ENCODE results near the gene DCTPP1. TPM values are rescaled to one million over a fixed set of nuclear protein-coding genes. Genes with fewer than 3 reads are reported as not detected.

DCTPP1 gene
- total and polyA plus RNA-seq, 2 of the 13 experiments (the other 11 are each of a cell fraction or from before 2014, with no cell fraction given): 54.8 to 74.4 TPM

DNA sequence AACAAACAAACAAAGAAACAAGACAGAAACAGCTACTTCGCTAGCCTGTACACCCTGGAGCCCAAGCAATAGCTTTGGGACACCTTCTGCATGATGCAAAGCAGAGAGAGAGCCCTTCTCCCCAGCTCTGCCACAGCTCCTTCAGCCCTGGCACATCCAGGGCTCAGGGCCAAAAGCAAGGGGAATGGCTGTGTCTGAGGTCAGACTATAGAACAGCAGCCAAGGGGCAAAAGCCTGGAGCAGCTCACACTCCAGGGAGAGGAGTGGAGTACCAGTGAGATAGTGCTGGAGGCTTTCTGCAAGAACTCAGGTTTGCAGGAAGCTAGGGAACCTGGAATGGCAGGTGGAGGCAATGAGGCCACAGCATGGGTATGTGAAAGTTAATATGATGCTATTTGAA lies 27.4 kb upstream of the DCTPP1 start (continued):
- TF ChIP-seq, protein P1, sequence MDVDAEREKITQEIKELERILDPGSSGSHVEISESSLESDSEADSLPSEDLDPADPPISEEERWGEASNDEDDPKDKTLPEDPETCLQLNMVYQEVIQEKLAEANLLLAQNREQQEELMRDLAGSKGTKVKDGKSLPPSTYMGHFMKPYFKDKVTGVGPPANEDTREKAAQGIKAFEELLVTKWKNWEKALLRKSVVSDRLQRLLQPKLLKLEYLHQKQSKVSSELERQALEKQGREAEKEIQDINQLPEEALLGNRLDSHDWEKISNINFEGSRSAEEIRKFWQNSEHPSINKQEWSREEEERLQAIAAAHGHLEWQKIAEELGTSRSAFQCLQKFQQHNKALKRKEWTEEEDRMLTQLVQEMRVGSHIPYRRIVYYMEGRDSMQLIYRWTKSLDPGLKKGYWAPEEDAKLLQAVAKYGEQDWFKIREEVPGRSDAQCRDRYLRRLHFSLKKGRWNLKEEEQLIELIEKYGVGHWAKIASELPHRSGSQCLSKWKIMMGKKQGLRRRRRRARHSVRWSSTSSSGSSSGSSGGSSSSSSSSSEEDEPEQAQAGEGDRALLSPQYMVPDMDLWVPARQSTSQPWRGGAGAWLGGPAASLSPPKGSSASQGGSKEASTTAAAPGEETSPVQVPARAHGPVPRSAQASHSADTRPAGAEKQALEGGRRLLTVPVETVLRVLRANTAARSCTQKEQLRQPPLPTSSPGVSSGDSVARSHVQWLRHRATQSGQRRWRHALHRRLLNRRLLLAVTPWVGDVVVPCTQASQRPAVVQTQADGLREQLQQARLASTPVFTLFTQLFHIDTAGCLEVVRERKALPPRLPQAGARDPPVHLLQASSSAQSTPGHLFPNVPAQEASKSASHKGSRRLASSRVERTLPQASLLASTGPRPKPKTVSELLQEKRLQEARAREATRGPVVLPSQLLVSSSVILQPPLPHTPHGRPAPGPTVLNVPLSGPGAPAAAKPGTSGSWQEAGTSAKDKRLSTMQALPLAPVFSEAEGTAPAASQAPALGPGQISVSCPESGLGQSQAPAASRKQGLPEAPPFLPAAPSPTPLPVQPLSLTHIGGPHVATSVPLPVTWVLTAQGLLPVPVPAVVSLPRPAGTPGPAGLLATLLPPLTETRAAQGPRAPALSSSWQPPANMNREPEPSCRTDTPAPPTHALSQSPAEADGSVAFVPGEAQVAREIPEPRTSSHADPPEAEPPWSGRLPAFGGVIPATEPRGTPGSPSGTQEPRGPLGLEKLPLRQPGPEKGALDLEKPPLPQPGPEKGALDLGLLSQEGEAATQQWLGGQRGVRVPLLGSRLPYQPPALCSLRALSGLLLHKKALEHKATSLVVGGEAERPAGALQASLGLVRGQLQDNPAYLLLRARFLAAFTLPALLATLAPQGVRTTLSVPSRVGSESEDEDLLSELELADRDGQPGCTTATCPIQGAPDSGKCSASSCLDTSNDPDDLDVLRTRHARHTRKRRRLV (CRISPR knock-in tag; IDR thresholded peaks at IDR 0.05): no peak
- TF ChIP-seq, protein P2, sequence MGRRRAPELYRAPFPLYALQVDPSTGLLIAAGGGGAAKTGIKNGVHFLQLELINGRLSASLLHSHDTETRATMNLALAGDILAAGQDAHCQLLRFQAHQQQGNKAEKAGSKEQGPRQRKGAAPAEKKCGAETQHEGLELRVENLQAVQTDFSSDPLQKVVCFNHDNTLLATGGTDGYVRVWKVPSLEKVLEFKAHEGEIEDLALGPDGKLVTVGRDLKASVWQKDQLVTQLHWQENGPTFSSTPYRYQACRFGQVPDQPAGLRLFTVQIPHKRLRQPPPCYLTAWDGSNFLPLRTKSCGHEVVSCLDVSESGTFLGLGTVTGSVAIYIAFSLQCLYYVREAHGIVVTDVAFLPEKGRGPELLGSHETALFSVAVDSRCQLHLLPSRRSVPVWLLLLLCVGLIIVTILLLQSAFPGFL (CRISPR knock-in tag; IDR thresholded peaks at IDR 0.05): no peak

DNA sequence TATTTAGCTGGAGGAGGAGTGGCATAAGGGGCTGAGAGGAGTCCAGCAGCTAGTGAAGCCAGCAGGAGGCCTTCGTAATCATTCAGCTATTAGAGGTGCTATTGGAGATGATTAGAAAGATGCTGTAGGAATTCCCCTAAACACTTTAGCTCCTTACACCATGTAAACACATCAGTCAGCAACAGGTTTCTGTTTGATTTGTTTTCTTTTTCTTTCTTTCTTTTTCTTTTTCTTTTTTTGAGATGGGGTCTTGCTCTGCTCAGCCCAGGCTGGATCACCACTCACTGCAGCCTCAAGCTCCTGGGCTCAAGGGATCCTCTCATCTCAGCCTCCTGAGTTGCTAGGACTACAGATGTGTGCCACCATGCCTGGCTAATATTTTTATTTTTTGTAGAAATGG lies 26.5 kb upstream of the DCTPP1 start:
- no peaks in the 10 kb centered on the region for H3K79me2 ChIP-seq (ENCODE audit: insufficient read depth, low read length)
- H3K4me1 ChIP-seq (ENCODE audit: insufficient read depth, low read length): peaks cover 79% of the 10 kb centered on the region
- no peak overlapping the region for H3K27ac ChIP-seq (ENCODE audit: extremely low read length, insufficient read depth, low read length)
- no peaks in the 10 kb centered on the region for H4K20me1 ChIP-seq (ENCODE audit: insufficient read depth, low read length)
- in situ Hi-C loops (cut with HindIII; ENCODE audit: extremely low pct_ligation_motif_present, low pct_unique_long_range_greater_than_20kb) (loop anchor here (5.0 kb wide), 1 partner anchor 61 kb away; no protein-coding TSS in a partner anchor), intact Hi-C loops (cut with micrococcal nuclease; ENCODE audit: unreplicated experiment) (no loop called here)
- H3K27me3 ChIP-seq (ENCODE audit: control insufficient read depth in 1 of 2, insufficient read depth in 2 of 2, low read length in 2 of 2): no peaks in the 10 kb centered on the region
- no peak for ATAC-seq
- 75% methylated on average over 1 of the region's 1 CpG for WGBS (ENCODE audit: low lambda C conversion rate)
- no TSS peak for BruUV-seq (replicated peaks)
- no peaks in the 10 kb centered on the region for H3K9me3 ChIP-seq (ENCODE audit: low read length)
- CTCF ChIA-PET (ENCODE audit: low intra/inter-chr PET ratio, low total read pairs): no interaction called here
- FAIRE-seq: no peak
- H2AFZ ChIP-seq (ENCODE audit: low read length): no peak overlapping the region
- POLR2A ChIA-PET: no interaction called here
- no peak overlapping the region for H3K9ac ChIP-seq (ENCODE audit: insufficient read depth, low read depth, low read length)
- no peak for DNase-seq (ENCODE audit: low spot score)
- no peaks in the 10 kb centered on the region for H3K36me3 ChIP-seq (replicated peaks in 1 of 2; ENCODE audit: control insufficient read depth in 1 of 2, insufficient read depth in 2 of 2, low read length in 2 of 2)
- no peak for TF ChIP-seq ZNF350 (CRISPR knock-in tag; IDR thresholded peaks at IDR 0.05; ENCODE audit: borderline replicate concordance, low read depth)
- TF ChIP-seq SIX1 (CRISPR knock-in tag; IDR thresholded peaks at IDR 0.05; ENCODE audit: borderline replicate concordance): no peak
- no peak for TF ChIP-seq HES4 (CRISPR knock-in tag; IDR thresholded peaks at IDR 0.05; ENCODE audit: borderline replicate concordance)
- TF ChIP-seq SMARCC2 (IDR thresholded peaks at IDR 0.05): no peak
- no peak for TF ChIP-seq KDM6A (CRISPR knock-in tag; IDR thresholded peaks at IDR 0.05; ENCODE audit: low read depth)
- TF ChIP-seq ZSCAN31 (CRISPR knock-in tag; IDR thresholded peaks at IDR 0.05; ENCODE audit: low read depth): no peak
- TF ChIP-seq HMG20A (CRISPR knock-in tag; IDR thresholded peaks at IDR 0.05; ENCODE audit: borderline replicate concordance): no peak
- no peak for TF ChIP-seq PAWR (CRISPR knock-in tag; IDR thresholded peaks at IDR 0.05; ENCODE audit: borderline replicate concordance)
- H3K4me3 ChIP-seq (replicated peaks in 1 of 3; ENCODE audit: insufficient read depth in 1 of 3, low read depth in 2 of 3, low read length in 3 of 3): no peak overlapping the region
- no peak overlapping the region for H3K4me2 ChIP-seq (ENCODE audit: low read depth, low read length)

Measured in HepG2 (cell line).